ENCODE results near the gene HDAC4.

- TF ChIP-seq CTCF (IDR thresholded peaks at IDR 0.05 in 2 of 3, conservative IDR thresholded peaks at IDR 0.05 in 1 of 3; ENCODE audit: control insufficient read depth in 2 of 3, extremely low read depth in 1 of 3, insufficient read depth in 1 of 3, low read depth in 3 of 3, low read length in 3 of 3) (no peak), POLR2A (IDR thresholded peaks at IDR 0.05; ENCODE audit: low read depth, low read length) (no peak), NR2F1 (conservative IDR thresholded peaks at IDR 0.05) (no peak), KDM1A (IDR thresholded peaks at IDR 0.05; ENCODE audit: borderline replicate concordance) (no peak), KLF5 (IDR thresholded peaks at IDR 0.05; ENCODE audit: partially characterized antibody) (no peak)
Measured at GRCh38 chr2:239095460-239096081, 305.2 kb downstream of the HDAC4 start.

Measured in GM12878 (cell line).